Measurements from ENCODE around the gene NMT2.

- no peak for TF ChIP-seq NPAS2 (CRISPR knock-in tag; IDR thresholded peaks at IDR 0.05; ENCODE audit: borderline replicate concordance)
- no peak for TF ChIP-seq POLR2A (IDR thresholded peaks at IDR 0.05; ENCODE audit: low read length)
- no peak for TF ChIP-seq RAD21 (conservative IDR thresholded peaks at IDR 0.05 in 1 of 2, IDR thresholded peaks at IDR 0.05 in 1 of 2)
- TF ChIP-seq CEBPB (IDR thresholded peaks at IDR 0.05) = no peak
- TF ChIP-seq, protein P1, sequence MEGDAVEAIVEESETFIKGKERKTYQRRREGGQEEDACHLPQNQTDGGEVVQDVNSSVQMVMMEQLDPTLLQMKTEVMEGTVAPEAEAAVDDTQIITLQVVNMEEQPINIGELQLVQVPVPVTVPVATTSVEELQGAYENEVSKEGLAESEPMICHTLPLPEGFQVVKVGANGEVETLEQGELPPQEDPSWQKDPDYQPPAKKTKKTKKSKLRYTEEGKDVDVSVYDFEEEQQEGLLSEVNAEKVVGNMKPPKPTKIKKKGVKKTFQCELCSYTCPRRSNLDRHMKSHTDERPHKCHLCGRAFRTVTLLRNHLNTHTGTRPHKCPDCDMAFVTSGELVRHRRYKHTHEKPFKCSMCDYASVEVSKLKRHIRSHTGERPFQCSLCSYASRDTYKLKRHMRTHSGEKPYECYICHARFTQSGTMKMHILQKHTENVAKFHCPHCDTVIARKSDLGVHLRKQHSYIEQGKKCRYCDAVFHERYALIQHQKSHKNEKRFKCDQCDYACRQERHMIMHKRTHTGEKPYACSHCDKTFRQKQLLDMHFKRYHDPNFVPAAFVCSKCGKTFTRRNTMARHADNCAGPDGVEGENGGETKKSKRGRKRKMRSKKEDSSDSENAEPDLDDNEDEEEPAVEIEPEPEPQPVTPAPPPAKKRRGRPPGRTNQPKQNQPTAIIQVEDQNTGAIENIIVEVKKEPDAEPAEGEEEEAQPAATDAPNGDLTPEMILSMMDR (IDR thresholded peaks at IDR 0.05) = no peak
- TF ChIP-seq USF2 (IDR thresholded peaks at IDR 0.05) = no peak
- TF ChIP-seq, protein P2, sequence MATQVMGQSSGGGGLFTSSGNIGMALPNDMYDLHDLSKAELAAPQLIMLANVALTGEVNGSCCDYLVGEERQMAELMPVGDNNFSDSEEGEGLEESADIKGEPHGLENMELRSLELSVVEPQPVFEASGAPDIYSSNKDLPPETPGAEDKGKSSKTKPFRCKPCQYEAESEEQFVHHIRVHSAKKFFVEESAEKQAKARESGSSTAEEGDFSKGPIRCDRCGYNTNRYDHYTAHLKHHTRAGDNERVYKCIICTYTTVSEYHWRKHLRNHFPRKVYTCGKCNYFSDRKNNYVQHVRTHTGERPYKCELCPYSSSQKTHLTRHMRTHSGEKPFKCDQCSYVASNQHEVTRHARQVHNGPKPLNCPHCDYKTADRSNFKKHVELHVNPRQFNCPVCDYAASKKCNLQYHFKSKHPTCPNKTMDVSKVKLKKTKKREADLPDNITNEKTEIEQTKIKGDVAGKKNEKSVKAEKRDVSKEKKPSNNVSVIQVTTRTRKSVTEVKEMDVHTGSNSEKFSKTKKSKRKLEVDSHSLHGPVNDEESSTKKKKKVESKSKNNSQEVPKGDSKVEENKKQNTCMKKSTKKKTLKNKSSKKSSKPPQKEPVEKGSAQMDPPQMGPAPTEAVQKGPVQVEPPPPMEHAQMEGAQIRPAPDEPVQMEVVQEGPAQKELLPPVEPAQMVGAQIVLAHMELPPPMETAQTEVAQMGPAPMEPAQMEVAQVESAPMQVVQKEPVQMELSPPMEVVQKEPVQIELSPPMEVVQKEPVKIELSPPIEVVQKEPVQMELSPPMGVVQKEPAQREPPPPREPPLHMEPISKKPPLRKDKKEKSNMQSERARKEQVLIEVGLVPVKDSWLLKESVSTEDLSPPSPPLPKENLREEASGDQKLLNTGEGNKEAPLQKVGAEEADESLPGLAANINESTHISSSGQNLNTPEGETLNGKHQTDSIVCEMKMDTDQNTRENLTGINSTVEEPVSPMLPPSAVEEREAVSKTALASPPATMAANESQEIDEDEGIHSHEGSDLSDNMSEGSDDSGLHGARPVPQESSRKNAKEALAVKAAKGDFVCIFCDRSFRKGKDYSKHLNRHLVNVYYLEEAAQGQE (IDR thresholded peaks at IDR 0.05) = no peak
- no peak for TF ChIP-seq ZSCAN20 (CRISPR knock-in tag; IDR thresholded peaks at IDR 0.05)
- TF ChIP-seq, protein P3, sequence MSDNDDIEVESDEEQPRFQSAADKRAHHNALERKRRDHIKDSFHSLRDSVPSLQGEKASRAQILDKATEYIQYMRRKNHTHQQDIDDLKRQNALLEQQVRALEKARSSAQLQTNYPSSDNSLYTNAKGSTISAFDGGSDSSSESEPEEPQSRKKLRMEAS (IDR thresholded peaks at IDR 0.05) = no peak
- TF ChIP-seq EP300 (IDR thresholded peaks at IDR 0.05) = no peak
- no peak for TF ChIP-seq BHLHE40 (IDR thresholded peaks at IDR 0.05; ENCODE audit: low read depth, low read length)
- TF ChIP-seq PHF8 (IDR thresholded peaks at IDR 0.05; ENCODE audit: borderline replicate concordance, low read depth) = no peak
- no peak for TF ChIP-seq MAFK (IDR thresholded peaks at IDR 0.05; ENCODE audit: partially characterized antibody)
- TF ChIP-seq, protein P4, sequence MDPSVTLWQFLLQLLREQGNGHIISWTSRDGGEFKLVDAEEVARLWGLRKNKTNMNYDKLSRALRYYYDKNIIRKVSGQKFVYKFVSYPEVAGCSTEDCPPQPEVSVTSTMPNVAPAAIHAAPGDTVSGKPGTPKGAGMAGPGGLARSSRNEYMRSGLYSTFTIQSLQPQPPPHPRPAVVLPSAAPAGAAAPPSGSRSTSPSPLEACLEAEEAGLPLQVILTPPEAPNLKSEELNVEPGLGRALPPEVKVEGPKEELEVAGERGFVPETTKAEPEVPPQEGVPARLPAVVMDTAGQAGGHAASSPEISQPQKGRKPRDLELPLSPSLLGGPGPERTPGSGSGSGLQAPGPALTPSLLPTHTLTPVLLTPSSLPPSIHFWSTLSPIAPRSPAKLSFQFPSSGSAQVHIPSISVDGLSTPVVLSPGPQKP (IDR thresholded peaks at IDR 0.05; ENCODE audit: low read depth, low read length) = no peak
Observed at GRCh38 chr10:15188603-15189002, 20.1 kb upstream of the NMT2 start.
